HepG2 (cell line): ENCODE results near the gene CLMP.
"Not testable (repeated sequence)": the region's sequence is repeated elsewhere in the genome, so short reads cannot be mapped to it uniquely, and the experiment has no call there.

Source experiments
- ATF7-NPFF ChIP-seq: sonication (generic); formaldehyde crosslinking; IDR thresholded peaks from 2 replicates; pipeline ENCODE4 v1.8.1; 2023; ENCODE audit warnings: mild to moderate bottlenecking, low read depth, missing genetic modification reagents, moderate library complexity
- EHMT2 ChIP-seq: fragments of 200-600 bp; sonication (generic); IDR thresholded peaks from 2 replicates; pipeline ENCODE4 v1.7.0; 2017; ENCODE audit warnings: antibody characterized with exemption, low read depth, low read length, borderline replicate concordance
- EZH2 ChIP-seq: conservative IDR thresholded peaks from 2 replicates; pipeline ENCODE4 v1.6.1; 2012; ENCODE audit warnings: mild to moderate bottlenecking, low read depth, low read length, moderate library complexity
- HDAC6 ChIP-seq: fragments of 200-600 bp; sonication (generic); IDR thresholded peaks from 2 replicates; pipeline ENCODE4 v1.7.0; 2017; ENCODE audit warnings: mild to moderate bottlenecking, antibody characterized with exemption, low read length, low read depth
- ISX ChIP-seq: sonication (generic); formaldehyde crosslinking; conservative IDR thresholded peaks from 2 replicates; pipeline ENCODE4 v1.5.0; 2020; ENCODE audit warnings: missing genetic modification reagents
- KDM3A ChIP-seq: IDR thresholded peaks from 2 replicates; pipeline ENCODE4 v1.6.1; 2018; ENCODE audit warnings: low read depth, missing compliant biosample characterization
- SMAD9 ChIP-seq: sonication (generic); formaldehyde crosslinking; IDR thresholded peaks from 2 replicates; pipeline ENCODE4 v1.5.1; 2020; ENCODE audit warnings: mild to moderate bottlenecking, missing genetic modification reagents
- TBP ChIP-seq: sonication (generic); formaldehyde crosslinking; IDR thresholded peaks from 2 replicates; pipeline ENCODE4 v1.5.0; 2020; ENCODE audit warnings: missing genetic modification reagents
- TERF1 ChIP-seq: sonication (generic); formaldehyde crosslinking; IDR thresholded peaks from 2 replicates; pipeline ENCODE4 v1.8.0; 2022; ENCODE audit warnings: mild to moderate bottlenecking, missing genetic modification reagents, moderate library complexity
- ZBTB26 ChIP-seq: IDR thresholded peaks from 2 replicates; pipeline ENCODE4 v1.6.1; 2016; ENCODE audit warnings: missing compliant biosample characterization, missing genetic modification reagents, borderline replicate concordance
- TF ChIP-seq, protein P1 (sequence below): sonication (generic); formaldehyde crosslinking; IDR thresholded peaks from 2 replicates; pipeline ENCODE4 v1.5.0; 2020; ENCODE audit warnings: mild to moderate bottlenecking, missing genetic modification reagents, moderate library complexity

- not testable (repeated sequence) for TF ChIP-seq ZBTB26 (CRISPR knock-in tag); EZH2; HDAC6; ISX; ATF7-NPFF; TERF1 (CRISPR knock-in tag); TBP (CRISPR knock-in tag); SMAD9 (CRISPR knock-in tag); KDM3A (CRISPR knock-in tag); EHMT2
- TF ChIP-seq, protein P1, sequence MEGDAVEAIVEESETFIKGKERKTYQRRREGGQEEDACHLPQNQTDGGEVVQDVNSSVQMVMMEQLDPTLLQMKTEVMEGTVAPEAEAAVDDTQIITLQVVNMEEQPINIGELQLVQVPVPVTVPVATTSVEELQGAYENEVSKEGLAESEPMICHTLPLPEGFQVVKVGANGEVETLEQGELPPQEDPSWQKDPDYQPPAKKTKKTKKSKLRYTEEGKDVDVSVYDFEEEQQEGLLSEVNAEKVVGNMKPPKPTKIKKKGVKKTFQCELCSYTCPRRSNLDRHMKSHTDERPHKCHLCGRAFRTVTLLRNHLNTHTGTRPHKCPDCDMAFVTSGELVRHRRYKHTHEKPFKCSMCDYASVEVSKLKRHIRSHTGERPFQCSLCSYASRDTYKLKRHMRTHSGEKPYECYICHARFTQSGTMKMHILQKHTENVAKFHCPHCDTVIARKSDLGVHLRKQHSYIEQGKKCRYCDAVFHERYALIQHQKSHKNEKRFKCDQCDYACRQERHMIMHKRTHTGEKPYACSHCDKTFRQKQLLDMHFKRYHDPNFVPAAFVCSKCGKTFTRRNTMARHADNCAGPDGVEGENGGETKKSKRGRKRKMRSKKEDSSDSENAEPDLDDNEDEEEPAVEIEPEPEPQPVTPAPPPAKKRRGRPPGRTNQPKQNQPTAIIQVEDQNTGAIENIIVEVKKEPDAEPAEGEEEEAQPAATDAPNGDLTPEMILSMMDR (CRISPR knock-in tag): not testable (repeated sequence)
These were observed 62.8 kb downstream of the CLMP start for GRCh38 chr11:123132034-123132766.
